Calu3 (cell line): ENCODE data around the gene TBXA2R. TPM values are rescaled to one million over a fixed set of nuclear protein-coding genes. Genes with fewer than 3 reads are reported as not detected.

ENCODE experiments used
- BruUV-seq: library from RNA; stranded (reverse); fragments of 400-500 nt; replicated peaks from 2 replicates; lab custom pipeline; 2021; lab: Mats Ljungman, UMichigan
- CTCF ChIA-PET: fragments of 300-600 bp; sonication (Branson Sonifier 250); formaldehyde crosslinking; loops from one replicate; lab custom pipeline; 2022; ENCODE audit warnings: antibody characterized with exemption; lab: Charles Lee
- DNase-seq: peaks from one replicate; pipeline ENCODE4 v3.0.0; 2022
- H3K27ac Mint-ChIP-seq: one replicate; pipeline ENCODE4 v1.8.0; 2022; ENCODE audit warnings: mixed read lengths; ENCODE audit not compliant: unreplicated experiment
- H3K27me3 Mint-ChIP-seq: one replicate; pipeline ENCODE4 v1.8.0; 2022; ENCODE audit warnings: mixed read lengths; ENCODE audit not compliant: unreplicated experiment
- H3K36me3 Mint-ChIP-seq: one replicate; pipeline ENCODE4 v1.8.0; 2022; ENCODE audit warnings: mild to moderate bottlenecking, moderate library complexity, mixed read lengths; ENCODE audit not compliant: insufficient read depth, unreplicated experiment
- H3K4me1 Mint-ChIP-seq: one replicate; pipeline ENCODE4 v1.8.0; 2022; ENCODE audit warnings: mild to moderate bottlenecking, low read depth, mixed read lengths; ENCODE audit not compliant: unreplicated experiment
- H3K4me3 Mint-ChIP-seq: one replicate; pipeline ENCODE4 v1.8.0; 2022; ENCODE audit warnings: mild to moderate bottlenecking, low read depth, moderate library complexity, mixed read lengths; ENCODE audit not compliant: unreplicated experiment
- H3K9me3 Mint-ChIP-seq: one replicate; pipeline ENCODE4 v1.8.0; 2022; ENCODE audit warnings: low read depth, mixed read lengths; ENCODE audit not compliant: unreplicated experiment
- intact Hi-C: fragments of 100-400 bp; cut with micrococcal nuclease; formaldehyde crosslinking; loops from one replicate; pipeline ENCODE4 v1.10.0; 2022; ENCODE audit not compliant: unreplicated experiment
- total RNA-seq: library from RNA; stranded (reverse); gene quantifications from 2 replicates; pipeline ENCODE4 v1.2.3, GENCODE V29; 2022
- TF ChIP-seq, protein P1 (sequence below): fragments of 200-600 bp; IDR thresholded peaks from one replicate; pipeline ENCODE4 v1.8.0; 2022; ENCODE audit warnings: antibody characterized with exemption; ENCODE audit not compliant: unreplicated experiment

Gene TBXA2R
- total RNA-seq, 1 experiment from 2014 or later, result 0.24 TPM

DNA sequence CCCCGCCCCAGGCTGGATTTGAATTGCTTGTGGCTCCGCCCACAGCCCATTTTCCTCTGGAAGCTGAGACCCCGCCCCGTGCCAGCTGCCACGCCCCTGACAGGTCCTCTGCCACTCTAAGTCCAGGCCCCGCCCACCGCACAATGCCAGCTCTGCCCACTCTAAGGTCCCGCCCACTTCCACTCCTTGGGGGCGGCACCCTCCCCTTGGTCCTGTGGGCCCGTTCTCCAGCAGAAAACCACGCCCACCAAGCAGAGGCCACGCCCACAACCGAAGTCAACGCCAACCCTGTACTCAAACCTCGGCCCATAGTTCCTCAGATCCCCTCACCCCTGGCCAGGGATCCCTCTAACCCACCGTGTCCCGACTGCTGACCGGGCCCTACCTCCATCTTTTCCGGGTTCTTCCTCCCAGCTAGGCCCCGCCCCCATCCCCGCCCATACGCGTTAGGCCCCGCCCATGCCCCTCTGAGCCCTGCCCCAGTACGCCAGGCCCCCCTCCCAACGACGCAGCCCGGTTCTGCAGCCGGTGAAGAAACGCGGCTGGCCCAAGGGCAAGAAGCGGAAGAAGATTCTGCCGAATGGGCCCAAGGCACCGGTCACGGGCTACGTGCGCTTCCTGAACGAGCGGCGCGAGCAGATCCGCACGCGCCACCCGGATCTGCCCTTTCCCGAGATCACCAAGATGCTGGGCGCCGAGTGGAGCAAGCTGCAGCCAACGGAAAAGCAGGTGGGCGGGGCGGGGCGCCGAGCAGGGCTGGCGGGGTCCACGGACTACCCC lies 32.6 kb downstream of the TBXA2R start:
- Mint-ChIP-seq H3K9me3 (no peaks in the 10 kb centered on the region), H3K27ac (peak overlapping the region; percentile 63), H3K36me3 (peaks cover 45% of the 10 kb centered on the region), H3K4me3 (peak overlapping the region; percentile 72), H3K4me1 (no peaks in the 10 kb centered on the region), H3K27me3 (no peaks in the 10 kb centered on the region)
- peak; percentile 90 for DNase-seq
- no TSS peak for BruUV-seq
- TF ChIP-seq, protein P1, sequence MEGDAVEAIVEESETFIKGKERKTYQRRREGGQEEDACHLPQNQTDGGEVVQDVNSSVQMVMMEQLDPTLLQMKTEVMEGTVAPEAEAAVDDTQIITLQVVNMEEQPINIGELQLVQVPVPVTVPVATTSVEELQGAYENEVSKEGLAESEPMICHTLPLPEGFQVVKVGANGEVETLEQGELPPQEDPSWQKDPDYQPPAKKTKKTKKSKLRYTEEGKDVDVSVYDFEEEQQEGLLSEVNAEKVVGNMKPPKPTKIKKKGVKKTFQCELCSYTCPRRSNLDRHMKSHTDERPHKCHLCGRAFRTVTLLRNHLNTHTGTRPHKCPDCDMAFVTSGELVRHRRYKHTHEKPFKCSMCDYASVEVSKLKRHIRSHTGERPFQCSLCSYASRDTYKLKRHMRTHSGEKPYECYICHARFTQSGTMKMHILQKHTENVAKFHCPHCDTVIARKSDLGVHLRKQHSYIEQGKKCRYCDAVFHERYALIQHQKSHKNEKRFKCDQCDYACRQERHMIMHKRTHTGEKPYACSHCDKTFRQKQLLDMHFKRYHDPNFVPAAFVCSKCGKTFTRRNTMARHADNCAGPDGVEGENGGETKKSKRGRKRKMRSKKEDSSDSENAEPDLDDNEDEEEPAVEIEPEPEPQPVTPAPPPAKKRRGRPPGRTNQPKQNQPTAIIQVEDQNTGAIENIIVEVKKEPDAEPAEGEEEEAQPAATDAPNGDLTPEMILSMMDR, result no peak
- CTCF ChIA-PET, result interaction anchor here (0.7 to 1.0 kb wide), 2 partner anchors 29 to 100 kb away, joined by 3 to 4 read pairs; no protein-coding TSS in a partner anchor
- intact Hi-C loops, result no loop called here

- H3K36me3 Mint-ChIP-seq, result peaks cover 45% of the 10 kb centered on the region
- no peaks in the 10 kb centered on the region for H3K4me1 Mint-ChIP-seq
- CTCF ChIA-PET, result interaction anchor here (1.0 kb wide), 1 partner anchor 28 kb away, joined by 3 read pairs; no protein-coding TSS in a partner anchor
- peak overlapping the region; percentile 63 for H3K27ac Mint-ChIP-seq
- intact Hi-C loops, result no loop called here
- TF ChIP-seq, protein P1, result no peak
- BruUV-seq, result TSS peak; percentile 54
- H3K27me3 Mint-ChIP-seq, result no peaks in the 10 kb centered on the region
- no peaks in the 10 kb centered on the region for H3K9me3 Mint-ChIP-seq
- peak overlapping the region; percentile 72 for H3K4me3 Mint-ChIP-seq
- no peak for DNase-seq
Observed at GRCh38 chr19:3573162-3573857, 33.4 kb downstream of the TBXA2R start.

- CTCF ChIA-PET, result no interaction called here
- H3K4me1 Mint-ChIP-seq, result no peaks in the 10 kb centered on the region
- no TSS peak for BruUV-seq
Observed at GRCh38 chr19:3572855-3573161, 33.9 kb downstream of the TBXA2R start, which contains the start of gene HMG20B. HMG20B (plus strand) TSS chr19:3572944; CDS start chr19:3573310, 366 bp downstream.

DNA sequence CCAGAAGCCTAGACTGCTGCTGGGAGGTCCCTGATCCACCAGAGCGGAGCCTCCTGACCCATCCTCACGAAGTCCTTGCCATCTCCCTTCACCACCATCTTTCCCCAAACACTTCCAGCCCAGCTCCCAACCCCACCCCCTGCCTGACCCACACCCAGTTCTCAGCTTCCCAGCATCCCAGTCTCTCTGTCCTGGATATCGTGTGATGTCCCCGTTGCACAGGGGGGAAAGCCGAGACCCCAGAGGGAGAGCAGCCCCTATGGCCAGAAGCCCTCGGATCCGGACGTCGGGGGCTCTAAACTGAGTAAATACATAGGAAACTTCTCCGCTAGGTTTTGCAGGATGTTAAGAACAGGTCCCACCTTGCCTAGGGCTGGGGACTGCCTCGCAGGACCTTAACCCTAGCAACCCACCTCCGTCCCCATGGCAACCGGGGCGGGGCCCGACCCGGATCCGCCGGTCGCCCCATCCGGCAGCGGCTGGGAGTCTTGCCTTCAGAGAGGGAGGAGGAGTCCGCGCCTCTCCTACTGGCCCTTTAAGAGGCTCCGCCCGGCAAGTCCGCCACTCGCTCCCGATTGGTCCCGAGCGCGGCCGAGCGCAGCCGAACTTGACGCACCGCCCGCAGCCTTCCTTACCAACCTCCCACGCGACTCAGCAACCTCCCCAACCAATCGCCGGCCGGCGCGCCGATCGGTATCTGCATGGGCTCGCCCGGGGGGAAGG lies 34.4 kb downstream of the TBXA2R start:
- no peaks in the 10 kb centered on the region for H3K4me1 Mint-ChIP-seq
- no peaks in the 10 kb centered on the region for H3K9me3 Mint-ChIP-seq
- H3K36me3 Mint-ChIP-seq, result peaks cover 45% of the 10 kb centered on the region
- peak overlapping the region; percentile 56 for H3K27ac Mint-ChIP-seq
- intact Hi-C loops, result no loop called here
- TF ChIP-seq, protein P1, result no peak
- peak overlapping the region; percentile 72 for H3K4me3 Mint-ChIP-seq
- H3K27me3 Mint-ChIP-seq, result no peaks in the 10 kb centered on the region
- DNase-seq, result peak; percentile 95
- CTCF ChIA-PET, result no interaction called here
- no TSS peak for BruUV-seq

More at GRCh38 chr19:3572855-3573161, 33.9 kb downstream of the TBXA2R start, which contains the start of gene HMG20B:
- intact Hi-C loops, result no loop called here
- peak within 1 kb of the TSS; percentile 72 for H3K4me3 Mint-ChIP-seq
- H3K36me3 Mint-ChIP-seq, result peaks cover 45% of the 10 kb centered on the region
- no peaks in the 10 kb centered on the region for H3K9me3 Mint-ChIP-seq
- DNase-seq, result no peak
- H3K27ac Mint-ChIP-seq, result peak within 1 kb of the TSS; percentile 63
- TF ChIP-seq, protein P1, result no peak
- H3K27me3 Mint-ChIP-seq, result no peaks in the 10 kb centered on the region
